Hypothalamus (tissue), 51 donors: ENCODE data around the gene MEX3A.
A peak's percentile ranks its signal among the peaks of the same experiment; 100 is the strongest.

ENCODE experiments used
- DNase-seq, 51 donors: peaks; one replicate each; lab custom pipeline; 2025; lab: John Stamatoyannopoulos, UW

The MEX3A gene

GRCh38 chr1:156026588-156026987 lies 55.7 kb downstream of the MEX3A start:
- no peak for DNase-seq

- DNase-seq: peak in 8 of 51 donors; percentile 2 to 47 (median 10)
Measured at GRCh38 chr1:156025876-156026275, 56.4 kb downstream of the MEX3A start.

GRCh38 chr1:156024801-156025200 lies 57.5 kb downstream of the MEX3A start:
- DNase-seq: no peak
